Erythroblast (primary cell): ENCODE results near the gene PPID.

Source experiments
- GATA1 ChIP-seq: IDR thresholded peaks from 2 replicates; pipeline ENCODE4 v1.6.1; 2011; ENCODE audit warnings: low read depth, mild to moderate bottlenecking, control low read depth, low read length, moderate library complexity
- POLR2A ChIP-seq: IDR thresholded peaks from 2 replicates; pipeline ENCODE4 v1.6.1; 2011; ENCODE audit warnings: mild to moderate bottlenecking, low read length

DNA sequence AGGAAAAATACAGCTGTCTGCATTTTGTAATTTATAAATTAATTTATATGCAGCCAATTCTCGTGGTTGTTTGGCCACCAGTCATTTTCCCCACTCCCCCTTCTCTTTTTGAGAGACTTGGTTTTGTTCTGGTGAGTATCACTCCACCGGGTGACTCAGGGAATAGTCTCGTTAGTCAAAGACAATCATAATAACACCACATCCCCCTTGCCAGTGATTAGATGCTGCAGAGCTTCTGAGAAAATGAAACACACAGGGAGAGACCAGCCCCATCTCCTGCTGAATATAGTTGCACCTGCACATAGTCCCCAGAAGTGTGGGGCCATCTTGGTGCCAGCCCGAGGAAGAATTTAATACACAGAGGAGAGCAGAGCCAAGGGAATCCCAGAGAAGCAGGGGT, 37.7 kb upstream of the PPID start:
- TF ChIP-seq POLR2A (no peak), GATA1 (no peak)
